Testis (tissue), 2 donors: ENCODE results near the gene CYP2A7.
"Not testable (repeated sequence)": the region's sequence is repeated elsewhere in the genome, so short reads cannot be mapped to it uniquely, and the experiment has no call there.

Source experiments
- POLR2A ChIP-seq: fragments of 450-650 bp; IDR thresholded peaks from one replicate; pipeline ENCODE4 v1.6.1; 2017; ENCODE audit warnings: antibody characterized with exemption, mild to moderate bottlenecking, moderate library complexity
- TF ChIP-seq, protein P1 (sequence below), 3 experiments: fragments of 450-650 bp in 2 of 3; fragments of 200-600 bp in 1 of 3; sonication (generic) in 1 of 3; IDR thresholded peaks; one replicate each; pipeline ENCODE4 v1.5.1; 2016 to 2019; ENCODE audit warnings: antibody characterized with exemption in 3 of 3, mild to moderate bottlenecking in 2 of 3, moderate library complexity in 1 of 3

DNA sequence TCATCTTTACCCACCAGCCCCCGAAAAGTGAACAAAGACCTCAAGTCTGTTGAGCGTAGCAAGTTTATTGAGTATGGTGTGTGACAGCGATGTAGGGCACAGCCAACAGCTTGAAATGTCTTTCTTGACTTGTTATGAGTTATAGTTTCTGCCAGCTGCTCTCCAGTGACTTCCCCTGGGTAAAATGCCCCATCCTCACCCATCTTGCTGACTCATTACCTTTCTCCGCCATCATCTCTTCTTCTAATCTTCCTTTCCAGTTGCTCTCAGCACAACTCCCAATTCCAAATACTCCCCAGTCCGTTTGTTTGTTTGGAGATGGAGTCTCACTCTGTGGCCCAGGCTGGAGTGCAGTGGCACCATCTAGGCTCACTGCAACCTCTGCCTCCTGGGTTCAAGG is 18.5 kb upstream of the CYP2A7 start:
- TF ChIP-seq, protein P1, sequence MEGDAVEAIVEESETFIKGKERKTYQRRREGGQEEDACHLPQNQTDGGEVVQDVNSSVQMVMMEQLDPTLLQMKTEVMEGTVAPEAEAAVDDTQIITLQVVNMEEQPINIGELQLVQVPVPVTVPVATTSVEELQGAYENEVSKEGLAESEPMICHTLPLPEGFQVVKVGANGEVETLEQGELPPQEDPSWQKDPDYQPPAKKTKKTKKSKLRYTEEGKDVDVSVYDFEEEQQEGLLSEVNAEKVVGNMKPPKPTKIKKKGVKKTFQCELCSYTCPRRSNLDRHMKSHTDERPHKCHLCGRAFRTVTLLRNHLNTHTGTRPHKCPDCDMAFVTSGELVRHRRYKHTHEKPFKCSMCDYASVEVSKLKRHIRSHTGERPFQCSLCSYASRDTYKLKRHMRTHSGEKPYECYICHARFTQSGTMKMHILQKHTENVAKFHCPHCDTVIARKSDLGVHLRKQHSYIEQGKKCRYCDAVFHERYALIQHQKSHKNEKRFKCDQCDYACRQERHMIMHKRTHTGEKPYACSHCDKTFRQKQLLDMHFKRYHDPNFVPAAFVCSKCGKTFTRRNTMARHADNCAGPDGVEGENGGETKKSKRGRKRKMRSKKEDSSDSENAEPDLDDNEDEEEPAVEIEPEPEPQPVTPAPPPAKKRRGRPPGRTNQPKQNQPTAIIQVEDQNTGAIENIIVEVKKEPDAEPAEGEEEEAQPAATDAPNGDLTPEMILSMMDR (IDR thresholded peaks at IDR 0.05) = not testable (repeated sequence)
- TF ChIP-seq POLR2A = not testable (repeated sequence)
